Stimulated activated CD4-positive, alpha-beta T cell treated with anti-CD3 and anti-CD28 coated beads, Interleukin-12 subunit alpha, Interleukin-12 subunit beta, amount 100 ng/mL, for 4 hours (primary cell): ENCODE results near the gene PSMD7.
"Not testable (repeated sequence)": the region's sequence is repeated elsewhere in the genome, so short reads cannot be mapped to it uniquely, and the experiment has no call there.

Experiments used
- DNase-seq: peaks from one replicate; pipeline ENCODE4 v3.0.0-alpha.2; 2020

PSMD7 gene

GRCh38 chr16:74298104-74298503 lies 1.5 kb downstream of the PSMD7 start:
- no peak for DNase-seq

DNA sequence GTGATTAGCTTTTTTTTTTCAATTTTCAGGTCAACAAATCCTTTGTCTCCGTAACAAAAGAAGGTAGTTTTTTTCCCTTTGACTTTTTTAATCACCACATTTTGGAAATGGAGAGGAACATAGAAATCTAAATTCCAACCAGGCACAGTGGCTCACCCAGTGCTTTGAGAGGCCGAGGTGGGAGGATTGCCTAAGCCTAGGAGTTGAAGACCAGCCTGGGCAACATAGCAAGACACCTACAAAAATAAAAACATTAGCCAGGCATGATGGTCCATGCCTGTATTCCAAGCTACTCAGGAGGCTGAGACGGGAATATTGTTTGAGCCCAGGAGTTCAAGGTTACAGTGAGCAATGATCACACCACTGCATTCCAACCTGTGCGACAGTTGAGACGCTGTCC lies 5.7 kb downstream of the PSMD7 start:
- no peak for DNase-seq

GRCh38 chr16:74304164-74304834 lies 7.7 kb downstream of the PSMD7 start:
- DNase-seq = no peak

GRCh38 chr16:74304835-74305176 lies 8.2 kb downstream of the PSMD7 start:
- DNase-seq = no peak

- no peak for DNase-seq
Measured at GRCh38 chr16:74305281-74305680, 8.7 kb downstream of the PSMD7 start.

DNA sequence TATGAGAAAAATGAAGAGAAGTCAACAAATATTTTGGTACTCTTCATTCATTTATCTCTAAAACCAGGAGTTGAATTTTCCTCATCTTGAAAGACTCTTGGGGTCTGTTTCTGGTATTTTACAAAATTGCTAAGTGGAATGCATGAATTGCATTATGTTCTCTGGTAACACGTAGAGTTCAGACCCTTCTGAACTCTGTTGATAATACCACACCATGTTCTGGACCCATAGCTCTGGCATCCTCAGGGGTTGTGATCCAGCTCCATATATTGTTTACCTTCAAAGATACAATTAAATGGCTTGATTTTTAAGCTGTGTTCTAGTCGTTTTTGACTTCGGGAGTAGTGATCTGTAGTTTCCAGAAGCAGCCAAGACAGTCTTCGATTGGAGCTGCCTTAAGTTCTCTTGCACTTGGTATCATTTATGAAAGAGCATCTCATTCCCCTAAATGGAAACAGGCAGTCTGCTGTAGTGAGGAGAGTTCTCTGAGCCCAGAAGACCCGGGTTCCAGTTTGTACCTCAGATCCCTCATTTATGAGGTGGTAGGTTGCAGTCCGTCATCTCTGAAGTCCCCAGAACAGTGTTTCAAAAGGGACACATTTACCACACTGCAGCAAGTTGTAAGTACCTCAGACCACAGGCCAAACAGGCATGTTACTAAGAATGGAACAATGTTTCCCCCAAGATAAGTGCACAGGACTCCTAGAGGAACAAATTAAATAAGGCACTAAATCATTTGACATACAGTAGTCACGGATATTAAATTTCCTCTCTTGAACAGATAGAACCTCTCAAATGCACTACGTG lies 9.6 kb downstream of the PSMD7 start:
- no peak for DNase-seq

DNA sequence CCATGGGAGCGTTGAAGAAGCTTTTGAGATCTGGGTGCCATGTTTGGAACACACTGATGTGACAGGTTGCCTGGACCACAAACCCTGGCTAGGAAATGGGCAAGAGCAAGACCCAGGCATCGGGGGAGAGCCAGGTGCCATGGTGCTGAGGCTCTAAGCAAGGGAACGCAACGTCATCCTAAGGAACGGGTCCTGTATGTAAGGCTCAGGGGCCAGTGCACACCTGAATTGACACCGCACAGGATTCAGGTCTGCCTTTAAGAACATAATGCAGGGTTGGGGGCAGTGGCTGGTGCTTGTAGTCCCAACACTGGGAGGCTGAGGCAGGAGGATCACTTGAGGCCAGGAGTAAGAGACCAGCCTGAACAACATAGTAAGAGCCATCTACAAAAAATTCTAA lies 10.8 kb downstream of the PSMD7 start:
- no peak for DNase-seq

GRCh38 chr16:74309789-74310781 lies 13.5 kb downstream of the PSMD7 start:
- no peak for DNase-seq

- no peak for DNase-seq
Measured at GRCh38 chr16:74315059-74315458, 18.4 kb downstream of the PSMD7 start.

GRCh38 chr16:74320707-74321106 lies 24.1 kb downstream of the PSMD7 start:
- no peak for DNase-seq

DNA sequence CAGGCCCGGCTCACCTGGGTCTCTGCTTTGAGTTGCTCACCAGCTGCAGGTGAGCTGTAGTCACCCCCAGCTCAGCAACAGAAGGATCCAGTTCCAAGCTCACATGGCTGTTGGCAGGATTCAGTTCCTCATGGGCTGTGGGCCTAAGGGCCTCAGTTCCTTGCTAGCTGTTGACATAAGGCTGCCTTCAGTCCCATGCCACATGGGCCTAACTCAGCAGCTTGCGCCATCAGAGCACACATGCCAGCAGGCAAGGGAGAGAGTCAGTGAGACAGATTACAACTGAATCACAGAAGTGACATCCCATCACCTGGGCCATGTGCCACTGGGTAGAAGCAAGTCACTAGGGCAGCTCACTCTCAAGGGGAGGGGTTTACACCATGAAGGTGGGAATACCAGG lies 24.7 kb downstream of the PSMD7 start:
- no peak for DNase-seq

- DNase-seq = no peak
Measured at GRCh38 chr16:74322301-74322710, 25.7 kb downstream of the PSMD7 start.

DNA sequence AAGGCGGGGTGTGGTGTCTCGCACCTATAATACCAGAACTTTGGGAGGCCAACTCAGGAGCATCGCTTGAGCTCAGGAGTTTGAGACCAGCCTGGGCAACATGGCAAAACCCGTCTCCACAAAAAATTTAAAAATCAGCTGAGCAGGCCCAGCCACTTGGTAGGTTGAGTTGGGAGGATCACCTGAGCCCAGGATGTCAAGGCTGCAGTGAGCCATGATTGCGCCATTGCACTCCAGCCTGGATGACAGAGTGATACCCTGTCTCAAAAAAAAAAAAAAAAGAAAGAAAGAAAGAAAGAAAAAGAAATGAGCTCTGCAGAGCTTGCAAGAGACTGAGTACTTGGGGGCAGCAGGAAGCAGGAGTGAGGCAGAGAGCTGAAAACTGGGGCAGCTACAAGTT lies 28.2 kb downstream of the PSMD7 start:
- DNase-seq = not testable (repeated sequence)

DNA sequence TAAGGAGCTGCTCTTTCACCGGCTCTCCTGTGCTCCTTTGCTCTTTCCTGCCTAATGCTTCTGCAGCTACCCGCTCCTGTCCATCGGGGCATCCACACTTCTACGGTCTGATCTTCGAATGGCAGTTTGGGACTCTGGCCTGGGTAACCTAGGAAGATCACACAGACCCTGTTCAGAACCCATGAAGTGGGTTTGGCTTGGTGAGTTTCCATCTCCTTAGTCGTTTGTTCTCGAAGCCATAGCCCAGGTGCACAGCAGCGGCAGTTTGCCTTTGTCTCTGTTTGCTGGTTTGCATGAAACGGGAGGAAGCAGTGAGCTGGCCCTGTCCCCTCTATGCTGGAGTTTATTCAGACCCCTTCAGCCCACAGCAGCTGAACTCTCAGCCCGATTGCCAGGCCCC lies 29.0 kb downstream of the PSMD7 start:
- no peak for DNase-seq

GRCh38 chr16:74328346-74328745 lies 31.7 kb downstream of the PSMD7 start:
- not testable (repeated sequence) for DNase-seq

- not testable (repeated sequence) for DNase-seq
Measured at GRCh38 chr16:74332469-74332868, 35.9 kb downstream of the PSMD7 start.

DNA sequence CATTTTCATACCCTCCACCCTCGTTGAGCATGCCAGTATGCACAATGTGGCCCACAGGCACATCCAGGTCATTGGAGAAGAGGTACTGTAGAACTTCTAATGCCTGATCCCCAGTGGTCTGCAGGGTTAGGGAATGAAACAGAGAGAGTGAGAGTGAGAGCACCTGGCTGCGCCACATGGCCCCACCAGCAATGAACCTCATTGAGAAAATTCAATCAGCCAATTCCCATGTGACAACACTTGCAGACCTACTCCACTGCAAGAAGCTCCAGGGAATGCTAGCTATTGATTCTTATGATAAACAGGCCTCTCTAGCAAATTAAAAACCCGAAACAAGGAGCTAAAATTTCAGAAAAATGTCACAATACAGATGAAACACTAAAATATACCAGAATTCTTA lies 40.9 kb downstream of the PSMD7 start:
- not testable (repeated sequence) for DNase-seq

- DNase-seq = not testable (repeated sequence)
Measured at GRCh38 chr16:74339226-74339625, 42.6 kb downstream of the PSMD7 start.

GRCh38 chr16:74353038-74353437 lies 56.4 kb downstream of the PSMD7 start:
- not testable (repeated sequence) for DNase-seq
